Hepatocyte (in vitro differentiated cells): ENCODE data around the gene TRMT61A.

Experiments
- EZH2 ChIP-seq: fragments of 200-600 bp; sonication (generic); IDR thresholded peaks from 2 replicates; pipeline ENCODE4 v1.6.1; 2016; ENCODE audit warnings: antibody characterized with exemption, mild to moderate bottlenecking, borderline replicate concordance
- TF ChIP-seq, protein P1 (sequence below): fragments of 200-600 bp; sonication (generic); IDR thresholded peaks from 2 replicates; pipeline ENCODE4 v1.5.1; 2016; ENCODE audit warnings: antibody characterized with exemption, mild to moderate bottlenecking; ENCODE audit not compliant: poor library complexity

DNA sequence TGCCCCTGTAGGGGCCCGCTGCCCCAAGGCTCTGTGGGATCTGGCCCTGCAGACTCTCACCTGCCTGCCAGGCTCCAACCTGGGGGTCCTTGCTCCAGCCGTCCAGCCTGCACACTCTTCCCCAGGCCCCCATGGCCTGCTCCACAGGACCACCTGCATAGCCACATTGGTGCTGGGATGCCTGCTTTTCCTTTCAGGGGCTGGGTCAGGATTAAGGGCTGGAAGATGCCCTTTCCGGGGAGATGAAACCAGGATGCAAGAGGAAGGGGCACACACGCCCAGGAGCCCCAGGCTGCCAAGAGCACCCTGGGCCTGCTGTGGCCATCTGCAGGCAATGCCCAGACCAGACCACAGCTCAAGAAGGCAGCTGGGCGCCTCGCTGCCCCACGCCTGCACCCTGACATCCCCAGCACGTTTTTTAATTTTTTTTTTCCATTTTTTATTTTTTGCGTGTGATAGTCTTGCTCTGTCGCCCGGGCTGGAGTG lies 18.5 kb downstream of the TRMT61A start:
- no peak for TF ChIP-seq EZH2
- TF ChIP-seq, protein P1, sequence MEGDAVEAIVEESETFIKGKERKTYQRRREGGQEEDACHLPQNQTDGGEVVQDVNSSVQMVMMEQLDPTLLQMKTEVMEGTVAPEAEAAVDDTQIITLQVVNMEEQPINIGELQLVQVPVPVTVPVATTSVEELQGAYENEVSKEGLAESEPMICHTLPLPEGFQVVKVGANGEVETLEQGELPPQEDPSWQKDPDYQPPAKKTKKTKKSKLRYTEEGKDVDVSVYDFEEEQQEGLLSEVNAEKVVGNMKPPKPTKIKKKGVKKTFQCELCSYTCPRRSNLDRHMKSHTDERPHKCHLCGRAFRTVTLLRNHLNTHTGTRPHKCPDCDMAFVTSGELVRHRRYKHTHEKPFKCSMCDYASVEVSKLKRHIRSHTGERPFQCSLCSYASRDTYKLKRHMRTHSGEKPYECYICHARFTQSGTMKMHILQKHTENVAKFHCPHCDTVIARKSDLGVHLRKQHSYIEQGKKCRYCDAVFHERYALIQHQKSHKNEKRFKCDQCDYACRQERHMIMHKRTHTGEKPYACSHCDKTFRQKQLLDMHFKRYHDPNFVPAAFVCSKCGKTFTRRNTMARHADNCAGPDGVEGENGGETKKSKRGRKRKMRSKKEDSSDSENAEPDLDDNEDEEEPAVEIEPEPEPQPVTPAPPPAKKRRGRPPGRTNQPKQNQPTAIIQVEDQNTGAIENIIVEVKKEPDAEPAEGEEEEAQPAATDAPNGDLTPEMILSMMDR = no peak
